ENCODE results near the gene ATR.

- TF ChIP-seq POLR2A (IDR thresholded peaks at IDR 0.05) (no peak), POLR2AphosphoS5 (IDR thresholded peaks at IDR 0.05) (no peak)
- TF ChIP-seq, protein P1, sequence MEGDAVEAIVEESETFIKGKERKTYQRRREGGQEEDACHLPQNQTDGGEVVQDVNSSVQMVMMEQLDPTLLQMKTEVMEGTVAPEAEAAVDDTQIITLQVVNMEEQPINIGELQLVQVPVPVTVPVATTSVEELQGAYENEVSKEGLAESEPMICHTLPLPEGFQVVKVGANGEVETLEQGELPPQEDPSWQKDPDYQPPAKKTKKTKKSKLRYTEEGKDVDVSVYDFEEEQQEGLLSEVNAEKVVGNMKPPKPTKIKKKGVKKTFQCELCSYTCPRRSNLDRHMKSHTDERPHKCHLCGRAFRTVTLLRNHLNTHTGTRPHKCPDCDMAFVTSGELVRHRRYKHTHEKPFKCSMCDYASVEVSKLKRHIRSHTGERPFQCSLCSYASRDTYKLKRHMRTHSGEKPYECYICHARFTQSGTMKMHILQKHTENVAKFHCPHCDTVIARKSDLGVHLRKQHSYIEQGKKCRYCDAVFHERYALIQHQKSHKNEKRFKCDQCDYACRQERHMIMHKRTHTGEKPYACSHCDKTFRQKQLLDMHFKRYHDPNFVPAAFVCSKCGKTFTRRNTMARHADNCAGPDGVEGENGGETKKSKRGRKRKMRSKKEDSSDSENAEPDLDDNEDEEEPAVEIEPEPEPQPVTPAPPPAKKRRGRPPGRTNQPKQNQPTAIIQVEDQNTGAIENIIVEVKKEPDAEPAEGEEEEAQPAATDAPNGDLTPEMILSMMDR (IDR thresholded peaks at IDR 0.05), result no peak
Observed at GRCh38 chr3:142417302-142417701, 161.2 kb downstream of the ATR start.

Measured in breast epithelium (tissue), 3 donors.